Pulmonary artery endothelial cell (primary cell): ENCODE data around the gene NDUFB1. TPM values are rescaled to one million over a fixed set of nuclear protein-coding genes. Genes with fewer than 3 reads are reported as not detected.

Experiments used
- DNase-seq: peaks from one replicate; pipeline ENCODE4 v3.0.0-alpha.2; 2011; ENCODE audit warnings: low read depth, low spot score
- total RNA-seq: library from RNA; depleted of rRNA; stranded (reverse); fragments of >200 nt; gene quantifications from 2 replicates; pipeline ENCODE4 v1.2.3, GENCODE V29; 2014

The NDUFB1 gene
- total RNA-seq, 1 donor from 2014 or later: 236 TPM

DNA sequence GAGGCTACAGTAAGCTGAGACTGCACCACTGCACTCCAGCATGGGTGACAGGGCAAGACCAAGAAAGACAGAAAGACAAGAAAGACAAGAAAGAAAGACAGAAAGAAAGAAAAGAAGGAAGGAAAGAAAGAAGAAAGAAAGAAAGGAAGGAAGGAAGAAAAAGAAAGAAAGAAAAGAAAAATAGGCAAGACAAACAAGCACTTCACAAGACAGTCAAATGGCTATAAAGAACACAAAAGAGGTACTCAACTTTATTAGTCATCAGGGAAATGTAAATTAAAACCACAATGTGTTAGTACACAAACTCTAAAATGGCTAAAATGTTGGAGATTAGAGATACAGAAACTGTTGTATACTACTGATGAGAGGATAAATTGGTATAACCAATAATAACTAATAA lies 21.7 kb downstream of the NDUFB1 start:
- no peak for DNase-seq

DNA sequence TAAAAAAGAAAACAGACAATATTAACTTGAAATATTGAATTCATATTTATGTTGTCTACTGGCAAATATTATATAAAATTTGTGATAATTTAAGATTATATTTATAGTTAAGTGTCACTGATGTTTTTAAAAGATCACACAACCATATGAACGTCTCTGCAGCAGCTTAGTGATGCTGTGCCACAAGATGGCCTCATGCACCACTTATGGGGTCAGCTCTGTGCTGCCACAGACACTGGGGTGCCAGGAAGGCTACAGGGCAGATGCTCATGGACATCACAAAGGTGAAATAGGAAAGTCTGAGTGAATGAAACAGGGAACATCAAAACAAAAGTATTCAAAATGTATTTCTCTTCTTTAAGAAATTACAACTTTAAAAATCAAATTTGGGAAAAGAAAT lies 28.2 kb downstream of the NDUFB1 start:
- DNase-seq: no peak

GRCh38 chr14:92088494-92088893 lies 33.0 kb downstream of the NDUFB1 start:
- no peak for DNase-seq

DNA sequence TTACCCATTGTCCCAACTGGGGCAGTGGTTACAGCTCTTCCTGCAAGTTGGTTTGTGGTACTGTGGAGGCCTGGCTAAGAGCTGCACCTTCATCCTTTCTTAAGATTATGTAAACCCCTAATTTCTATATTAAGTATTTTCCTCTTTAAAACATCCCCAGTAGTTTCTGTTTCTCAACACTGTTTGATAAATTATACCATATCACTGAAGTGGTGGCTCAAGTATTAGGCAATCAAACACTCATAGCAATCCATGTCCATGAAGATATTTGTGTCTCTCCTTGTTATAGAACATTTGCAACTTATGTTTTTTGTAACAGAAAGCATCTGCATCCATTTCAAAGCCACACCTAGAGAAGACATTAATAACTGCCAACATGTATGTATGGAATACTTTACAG lies 47.0 kb downstream of the NDUFB1 start:
- no peak for DNase-seq

Other genes starting within 250 kb of the NDUFB1 start
- 0.74 and 2.5 TPM in 2 replicates for gene FBLN5, start 174.0 kb downstream of the NDUFB1 start, total RNA-seq
- gene TRIP11, start 81.6 kb downstream of the NDUFB1 start, total RNA-seq: 36.3 and 47.6 TPM in 2 replicates
- gene ATXN3, start 15.1 kb downstream of the NDUFB1 start, total RNA-seq: 41.7 and 45.5 TPM in 2 replicates
- 39.2 and 85.5 TPM in 2 replicates for gene CPSF2, start 263 bp upstream of the NDUFB1 start, total RNA-seq
- gene SLC24A4, start 201.5 kb upstream of the NDUFB1 start, total RNA-seq: not detected in 2 replicates